NCI-H748 (cell line): ENCODE data around the gene RELA.

Experiments used
- DNase-seq: peaks from one replicate; lab custom pipeline; 2025; ENCODE audit not compliant: unreplicated experiment; lab: John Stamatoyannopoulos, UW

The RELA gene

DNA sequence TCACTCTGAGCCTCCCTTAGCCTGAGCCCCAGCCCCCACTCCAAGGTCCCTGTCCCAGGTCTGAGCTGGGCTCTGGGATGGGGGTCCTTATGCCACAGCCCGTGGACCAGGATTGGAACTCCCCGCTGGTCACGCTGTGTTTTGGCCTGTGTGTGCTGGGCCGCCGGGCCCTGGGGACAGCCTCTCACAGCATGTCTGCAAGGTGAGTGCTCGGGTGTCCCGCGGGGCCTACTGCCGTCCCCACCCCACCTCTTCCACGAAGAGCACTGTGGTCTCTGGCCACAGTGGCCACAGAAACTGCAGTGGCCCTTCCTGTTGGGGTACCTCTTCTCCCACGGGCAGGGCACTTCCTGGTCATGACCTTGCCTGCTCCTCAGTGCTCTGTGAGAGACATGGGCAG, 28.3 kb downstream of the RELA start:
- no peak for DNase-seq

DNA sequence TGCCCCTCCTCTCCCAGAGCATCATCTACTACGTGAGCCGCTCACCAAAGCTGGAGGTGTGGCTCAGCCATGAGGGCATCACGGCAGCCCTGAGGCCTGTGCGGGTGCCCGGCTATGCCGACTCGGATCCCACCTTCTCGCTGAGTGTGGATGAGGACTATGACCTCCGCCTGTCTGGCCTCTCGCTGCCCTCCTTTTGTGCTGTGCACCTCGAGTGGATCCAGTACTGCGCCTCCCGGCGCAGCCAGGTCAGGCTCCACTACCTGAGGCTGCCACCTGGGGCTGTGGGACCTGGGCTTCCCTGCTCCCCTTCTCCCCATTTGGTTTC, 28.6 kb downstream of the RELA start:
- no peak for DNase-seq

DNA sequence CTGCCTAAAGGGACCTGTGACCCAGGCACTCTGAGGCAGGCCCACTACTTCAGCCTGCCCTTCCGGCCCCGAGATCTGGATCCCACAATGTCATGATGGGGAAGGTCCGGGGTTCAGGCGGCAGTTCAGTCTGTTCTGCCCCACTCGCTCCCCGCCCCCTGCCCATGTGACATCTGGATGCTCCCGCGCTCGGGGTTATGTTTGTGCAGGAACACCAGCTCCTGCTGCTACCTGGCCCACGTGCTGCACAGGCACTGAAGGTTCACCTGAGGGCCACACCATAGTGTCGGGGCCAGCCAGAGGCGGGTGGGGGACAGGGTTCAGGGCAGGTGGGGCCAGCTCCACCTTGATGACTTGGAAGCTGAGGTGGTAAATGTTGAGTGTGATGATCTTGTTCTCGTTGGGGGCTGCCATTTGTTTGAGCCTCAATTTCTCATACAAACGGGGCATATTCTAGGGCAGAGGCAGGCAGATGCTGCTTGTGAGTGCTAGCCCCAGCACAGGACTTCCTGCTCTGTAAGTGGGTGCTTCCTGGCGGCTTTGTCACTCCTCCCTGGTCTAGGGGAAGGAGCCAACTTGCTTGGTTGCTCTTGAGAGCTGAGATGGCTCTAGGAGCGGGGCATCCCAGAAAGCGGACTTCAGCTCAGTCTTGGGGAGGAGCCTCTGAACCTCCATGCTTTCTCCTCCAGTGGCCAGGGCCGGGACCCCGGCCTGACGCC, 29.2 kb downstream of the RELA start:
- no peak for DNase-seq

DNA sequence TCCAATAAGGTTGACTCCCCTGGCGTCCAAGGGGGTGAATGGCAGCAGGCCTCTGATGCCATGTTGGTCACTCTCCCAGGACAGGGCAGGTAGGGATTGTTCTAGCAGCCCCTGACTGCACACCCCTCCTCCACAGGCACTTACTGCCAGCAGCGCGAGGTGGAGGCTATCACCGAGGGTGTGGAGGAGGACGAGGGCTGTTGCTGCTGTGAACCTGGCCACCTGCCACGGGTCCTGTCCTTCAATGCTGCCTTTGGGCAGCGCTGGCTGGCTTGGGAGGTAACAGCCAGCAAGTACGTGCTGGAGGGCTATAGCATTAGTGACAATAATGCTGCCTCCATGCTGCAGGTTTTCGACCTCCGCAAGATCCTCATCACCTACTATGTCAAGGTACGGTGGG, 32.5 kb downstream of the RELA start:
- DNase-seq, result no peak

DNA sequence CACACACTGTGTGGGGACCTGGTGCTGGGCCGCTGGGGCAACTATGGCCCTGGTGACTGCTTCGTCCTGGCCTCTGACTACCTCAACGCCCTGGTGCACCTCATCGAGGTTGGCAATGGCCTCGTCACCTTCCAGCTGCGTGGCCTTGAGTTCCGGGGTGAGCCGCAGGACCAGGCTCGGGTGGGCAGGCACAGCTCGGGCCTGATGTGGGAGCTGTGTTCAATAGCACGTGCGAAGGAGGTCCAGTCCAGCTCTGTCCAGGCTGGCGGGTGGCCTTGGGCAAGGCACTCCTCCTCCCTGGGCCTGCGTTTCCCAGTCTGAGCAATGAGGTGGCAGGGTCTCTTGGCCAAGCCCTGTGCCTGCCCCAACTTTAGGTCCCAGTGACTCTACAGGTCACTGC, 33.1 kb downstream of the RELA start:
- no peak for DNase-seq

DNA sequence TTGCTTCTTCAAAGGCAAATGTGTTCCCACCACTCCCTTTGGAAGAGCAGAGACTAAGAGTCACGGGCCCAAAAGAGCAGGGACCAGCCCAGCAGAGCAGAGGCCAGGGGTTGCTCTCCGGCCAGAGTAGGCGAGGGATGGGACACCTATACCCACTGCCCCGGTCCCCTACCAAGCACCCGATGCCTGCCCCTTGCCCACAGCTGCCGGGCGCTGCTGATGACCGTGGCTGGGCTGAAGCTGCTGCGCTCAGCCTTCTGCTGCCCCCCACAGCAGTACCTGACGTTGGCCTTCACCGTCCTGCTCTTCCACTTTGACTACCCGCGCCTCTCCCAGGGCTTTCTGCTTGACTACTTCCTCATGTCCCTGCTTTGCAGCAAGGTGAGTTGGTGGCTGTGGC, 35.5 kb downstream of the RELA start:
- no peak for DNase-seq

DNA sequence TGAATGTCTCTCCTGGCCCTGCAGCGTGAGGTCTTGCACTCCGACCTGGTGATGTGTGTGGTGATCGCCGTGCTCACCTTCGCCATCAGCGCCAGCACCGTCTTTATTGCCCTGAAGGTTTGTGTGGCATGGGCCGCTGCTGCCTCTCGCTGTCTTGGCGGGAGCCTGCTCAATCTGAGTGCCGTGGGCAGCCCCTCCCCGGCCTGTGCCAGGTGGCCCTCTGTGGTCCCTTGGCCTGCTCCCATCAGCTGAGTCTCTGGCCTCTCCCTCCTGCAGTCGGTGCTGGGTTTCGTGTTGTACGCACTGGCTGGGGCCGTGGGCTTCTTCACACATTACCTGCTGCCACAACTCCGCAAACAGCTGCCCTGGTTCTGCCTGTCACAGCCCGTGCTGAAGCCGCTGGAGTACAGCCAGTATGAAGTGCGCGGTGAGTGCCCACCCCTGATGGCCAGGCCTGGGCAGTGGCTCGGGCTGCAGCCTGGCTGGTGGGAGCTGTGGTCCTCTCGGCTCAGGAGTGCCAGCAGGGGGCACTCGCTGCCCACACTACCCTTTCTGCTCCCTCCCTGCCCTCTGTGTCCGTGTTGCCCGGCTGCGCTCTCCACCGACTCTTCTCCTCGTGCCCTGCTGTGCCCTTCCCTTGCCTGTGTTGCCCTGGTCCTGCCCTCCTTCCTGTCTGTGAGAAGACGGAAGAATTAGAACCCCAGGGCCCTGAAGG, 36.9 kb downstream of the RELA start:
- DNase-seq, result peak; percentile 25

DNA sequence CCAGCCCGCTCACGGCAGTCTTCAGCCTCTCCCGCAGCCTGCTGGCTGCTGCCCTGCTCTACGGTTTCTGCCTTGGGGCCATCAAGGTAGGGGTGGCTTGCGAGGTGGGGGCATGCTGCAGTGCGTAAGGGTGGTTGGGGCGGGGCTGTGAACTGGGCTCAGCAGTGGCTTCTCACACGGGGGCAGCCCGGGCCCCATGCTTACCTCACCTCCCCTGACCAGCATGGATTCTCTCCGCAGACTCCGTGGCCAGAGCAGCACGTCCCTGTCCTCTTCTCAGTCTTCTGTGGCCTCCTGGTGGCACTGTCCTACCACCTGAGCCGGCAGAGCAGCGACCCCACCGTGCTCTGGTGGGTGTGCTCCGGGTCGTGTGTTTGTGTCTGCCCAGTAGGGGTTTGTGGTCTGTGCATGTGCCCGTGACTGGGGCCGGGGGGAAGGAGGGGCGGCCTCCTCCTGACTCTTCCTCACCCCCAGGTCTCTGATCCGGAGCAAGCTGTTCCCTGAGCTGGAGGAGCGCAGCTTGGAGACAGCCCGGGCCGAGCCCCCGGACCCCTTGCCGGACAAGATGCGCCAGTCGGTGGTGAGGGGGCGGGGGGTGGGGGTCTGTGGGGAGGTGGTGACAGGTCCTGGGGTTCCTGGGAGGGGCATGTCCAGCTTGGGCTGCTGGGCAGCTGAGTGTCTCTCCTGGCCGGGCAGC, 37.6 kb downstream of the RELA start:
- no peak for DNase-seq

DNA sequence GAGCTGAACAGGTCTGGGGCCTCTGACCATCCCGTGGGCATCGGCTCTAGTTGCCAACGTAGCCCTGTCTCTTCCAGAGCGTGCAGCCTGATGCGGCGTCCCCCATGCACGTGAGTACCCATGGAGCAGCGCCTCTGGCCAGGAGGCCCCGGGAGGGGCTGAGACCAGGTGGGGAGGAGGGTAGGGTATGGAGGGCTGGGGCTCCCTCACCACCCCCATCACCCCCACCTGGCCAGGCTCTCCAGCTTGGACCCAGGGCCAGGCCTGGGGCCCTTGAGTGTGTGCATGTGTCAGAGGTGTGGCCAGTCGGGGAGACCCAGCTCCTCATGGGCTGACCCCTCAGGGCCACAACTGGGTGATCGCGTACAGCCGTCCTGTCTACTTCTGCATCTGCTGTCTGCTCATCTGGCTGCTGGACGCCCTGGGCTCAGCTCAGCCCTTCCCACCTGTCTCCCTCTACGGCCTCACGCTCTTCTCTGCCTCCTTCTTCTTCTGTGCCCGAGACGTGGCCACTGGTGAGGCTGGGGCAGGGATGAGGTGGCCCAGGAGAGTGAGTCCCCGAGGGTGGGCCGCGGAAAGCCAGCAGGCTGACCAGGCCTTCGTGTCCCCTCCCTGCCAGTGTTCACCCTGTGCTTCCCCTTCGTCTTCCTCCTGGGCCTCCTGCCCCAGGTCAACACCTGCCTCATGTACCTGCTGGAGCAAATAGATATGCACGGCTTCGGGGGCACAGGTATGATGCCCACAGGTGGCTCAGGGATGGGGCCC, 38.7 kb downstream of the RELA start:
- DNase-seq, result no peak

DNA sequence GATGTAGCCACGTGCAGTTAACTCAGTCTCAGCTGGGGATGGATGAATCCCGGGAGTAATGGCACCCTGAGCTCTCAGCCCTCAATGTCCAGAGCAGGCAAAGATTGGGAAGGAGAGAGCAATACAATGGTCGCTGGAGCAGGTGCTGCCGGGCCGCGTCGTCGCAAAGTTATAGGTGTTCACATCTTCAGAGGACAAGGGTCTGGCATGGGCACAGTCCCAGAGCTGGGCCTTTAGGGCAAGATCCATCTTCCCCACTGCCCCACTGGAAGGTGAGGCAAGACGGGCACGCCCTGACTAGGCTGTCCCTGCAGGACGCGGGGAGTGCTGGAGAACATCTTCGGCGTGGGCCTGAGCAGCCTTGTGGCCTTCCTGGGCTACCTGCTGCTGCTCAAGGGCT, 39.5 kb downstream of the RELA start:
- DNase-seq, result no peak

DNA sequence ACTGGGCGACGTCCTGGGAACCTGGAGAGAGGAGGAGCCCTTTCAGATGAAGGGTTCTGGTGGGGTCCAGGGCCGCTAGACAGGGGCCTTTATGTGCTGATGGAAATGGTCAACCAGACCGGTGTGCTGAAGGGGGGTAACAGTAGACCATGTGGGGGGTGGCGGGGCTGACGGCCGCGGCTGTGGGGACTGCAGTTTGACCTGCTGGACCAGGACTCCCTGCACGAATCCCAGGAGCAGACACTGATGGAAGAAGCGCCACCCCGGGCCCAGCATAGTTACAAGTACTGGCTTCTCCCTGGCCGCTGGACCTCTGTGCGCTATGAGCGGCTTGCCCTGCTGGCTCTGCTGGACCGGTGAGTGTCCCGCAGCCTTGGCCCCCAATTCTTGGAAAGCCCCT, 40.7 kb downstream of the RELA start:
- no peak for DNase-seq

DNA sequence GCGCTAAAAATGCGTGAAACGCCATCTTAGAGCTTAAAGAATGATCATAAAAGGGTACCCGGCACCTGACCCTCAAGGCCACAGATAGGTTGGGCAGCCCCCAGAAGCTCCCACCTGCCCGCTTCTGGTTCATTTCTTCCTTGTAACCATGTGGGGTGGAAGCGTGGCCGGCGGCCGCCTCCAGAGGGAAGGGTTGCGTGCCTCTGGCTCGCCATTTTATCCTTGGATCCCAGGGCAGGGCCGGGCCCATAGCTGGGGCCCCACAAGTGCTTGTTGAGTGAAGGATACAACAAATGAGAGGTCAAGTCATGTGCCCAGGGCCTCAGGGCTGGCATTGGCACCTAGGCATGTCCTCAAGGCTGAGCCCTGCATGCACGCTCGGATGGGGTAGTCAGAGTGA, 41.3 kb downstream of the RELA start:
- no peak for DNase-seq

DNA sequence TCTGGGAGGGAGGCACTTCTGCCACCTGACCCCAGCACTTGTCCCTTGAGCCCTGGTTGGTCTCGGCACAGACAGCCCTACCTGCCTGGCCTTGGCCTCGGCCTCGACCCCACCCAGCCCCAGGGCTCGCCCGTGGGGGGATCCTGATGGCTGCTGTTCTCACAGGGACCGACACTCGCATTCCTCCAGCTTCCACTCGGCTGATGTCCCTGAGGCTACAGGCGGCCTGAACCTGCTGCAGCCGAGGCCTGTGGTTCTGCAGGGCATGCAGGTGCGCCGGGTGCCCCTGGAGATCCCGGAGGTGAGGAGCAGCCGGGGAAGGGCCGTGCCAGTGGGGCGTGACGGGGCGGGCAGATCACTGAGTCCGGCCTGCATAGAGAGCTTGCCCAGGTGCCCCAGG, 42.0 kb downstream of the RELA start:
- no peak for DNase-seq

DNA sequence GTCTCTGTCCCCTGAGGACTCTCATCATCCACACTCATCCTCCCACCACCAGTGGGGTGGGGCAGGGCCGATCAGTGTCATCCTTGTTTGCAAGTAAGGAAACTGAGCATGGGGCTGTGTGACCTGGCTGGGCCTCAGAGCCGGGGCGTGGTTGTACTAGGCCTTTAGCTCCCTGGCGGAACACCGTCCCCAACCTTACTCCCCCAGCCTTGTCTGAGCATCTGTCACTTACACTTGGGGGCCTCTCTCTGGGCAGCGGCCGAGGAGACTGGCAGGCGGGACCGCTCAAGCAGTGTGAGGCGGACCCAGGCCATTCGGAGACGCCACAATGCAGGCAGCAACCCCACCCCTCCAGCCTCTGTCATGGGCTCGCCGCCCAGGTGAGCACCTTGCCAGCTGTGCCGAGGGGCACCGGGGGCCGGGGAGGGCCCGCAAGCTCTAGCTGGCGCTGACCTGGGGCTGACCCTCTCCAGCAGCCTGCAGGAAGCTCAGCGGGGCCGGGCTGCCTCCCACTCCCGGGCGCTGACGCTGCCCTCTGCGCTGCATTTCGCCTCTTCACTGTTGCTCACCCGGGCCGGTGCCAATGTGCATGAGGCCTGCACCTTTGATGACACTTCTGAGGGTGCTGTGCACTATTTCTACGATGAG, 43.3 kb downstream of the RELA start:
- DNase-seq, result no peak

DNA sequence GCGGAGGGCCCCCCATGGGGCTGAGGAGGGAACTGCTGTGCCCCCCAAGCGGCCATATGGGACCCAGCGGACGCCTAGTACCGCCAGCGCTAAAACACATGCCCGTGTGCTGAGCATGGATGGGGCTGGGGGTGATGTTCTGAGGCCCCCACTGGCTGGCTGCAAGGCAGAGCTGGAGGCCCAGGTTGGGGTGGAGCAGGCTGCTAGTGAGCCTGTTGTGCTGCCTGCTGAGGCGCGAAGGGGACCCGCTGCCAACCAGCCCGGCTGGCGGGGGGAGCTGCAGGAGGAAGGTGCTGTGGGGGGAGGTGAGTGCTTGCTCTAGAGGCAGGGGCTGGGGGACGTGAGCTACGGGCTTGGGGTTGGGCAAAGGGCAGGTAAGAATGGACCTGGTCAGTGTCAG, 44.0 kb downstream of the RELA start:
- DNase-seq, result no peak

DNA sequence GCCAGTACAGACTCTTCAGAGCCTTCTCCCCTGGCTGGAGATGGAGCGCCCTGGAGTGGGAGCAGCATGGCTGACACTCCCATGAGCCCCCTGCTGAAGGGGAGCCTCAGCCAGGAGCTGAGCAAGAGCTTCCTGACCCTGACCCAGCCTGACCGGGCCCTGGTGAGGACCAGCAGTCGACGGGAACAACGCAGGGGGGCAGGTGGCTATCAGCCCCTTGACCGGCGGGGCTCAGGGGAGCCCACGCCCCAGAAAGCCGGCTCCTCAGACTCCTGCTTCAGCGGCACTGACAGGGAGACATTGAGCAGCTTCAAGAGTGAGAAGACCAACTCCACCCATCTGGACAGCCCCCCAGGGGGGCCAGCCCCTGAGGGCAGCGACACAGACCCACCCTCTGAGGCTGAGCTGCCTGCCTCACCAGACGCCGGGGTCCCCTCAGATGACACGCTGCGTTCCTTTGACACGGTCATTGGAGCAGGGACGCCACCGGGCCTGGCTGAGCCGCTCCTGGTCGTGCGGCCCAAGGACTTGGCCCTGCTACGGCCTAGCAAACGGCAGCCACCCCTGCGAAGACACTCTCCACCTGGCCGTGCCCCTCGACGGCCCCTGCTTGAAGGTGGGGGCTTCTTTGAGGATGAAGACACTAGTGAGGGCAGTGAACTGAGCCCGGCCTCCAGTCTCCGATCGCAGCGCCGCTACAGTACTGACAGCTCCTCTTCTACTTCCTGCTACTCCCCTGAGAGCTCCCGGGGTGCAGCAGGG, 44.5 kb downstream of the RELA start:
- DNase-seq, result no peak

DNA sequence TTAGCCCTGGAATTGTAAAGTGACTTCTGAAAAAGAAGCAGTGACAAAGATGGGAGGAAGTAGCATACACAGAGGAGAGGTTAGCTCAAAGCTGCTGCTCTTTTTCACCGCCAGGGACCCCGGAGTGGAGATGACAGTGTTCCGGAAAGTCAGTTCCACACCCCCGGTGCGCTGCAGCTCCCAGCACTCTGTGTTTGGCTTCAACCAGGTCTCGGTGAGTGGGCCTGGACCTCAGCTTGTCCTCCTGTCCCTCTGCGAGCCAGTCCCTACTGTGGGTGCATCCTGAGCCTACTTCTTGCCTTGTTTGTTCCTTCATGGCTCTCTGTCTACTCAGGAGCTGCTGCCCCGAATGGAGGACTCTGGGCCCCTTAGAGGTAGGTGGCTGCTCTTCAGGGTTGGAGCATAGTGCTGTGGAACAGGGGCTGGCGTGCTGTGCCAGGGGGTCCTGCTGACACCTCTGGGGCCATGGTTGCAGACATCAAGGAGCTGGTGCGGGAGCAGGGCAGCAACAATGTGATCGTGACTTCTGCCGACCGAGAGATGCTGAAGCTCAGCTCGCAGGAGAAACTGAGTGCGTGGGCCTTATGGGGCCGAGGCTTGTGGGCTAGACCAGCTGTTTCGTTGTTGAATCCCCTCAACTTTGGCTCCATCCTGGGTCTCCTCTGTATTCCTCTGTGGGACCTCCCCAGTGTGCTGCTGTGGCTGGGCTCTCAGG, 45.4 kb downstream of the RELA start:
- DNase-seq, result no peak

DNA sequence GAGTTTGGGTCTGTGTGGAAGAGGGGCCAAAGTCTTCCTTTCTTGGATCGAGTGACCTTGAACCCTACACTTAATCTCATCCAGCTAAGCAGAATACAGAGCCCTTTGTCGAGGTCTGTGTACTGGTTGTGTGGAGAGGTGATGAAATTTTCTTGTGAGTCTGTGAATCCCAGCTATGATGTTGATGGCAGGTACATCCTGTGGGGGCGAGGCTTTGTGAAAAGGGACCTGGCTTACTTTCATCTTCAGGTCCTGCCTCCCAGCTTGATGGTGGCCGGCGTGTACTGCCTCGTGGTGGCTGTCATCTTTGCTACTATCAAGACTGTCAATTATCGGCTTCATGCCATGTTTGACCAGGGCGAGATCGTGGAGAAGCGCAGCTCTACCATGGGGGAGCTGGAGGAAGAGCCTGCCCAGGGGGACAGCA, 46.1 kb downstream of the RELA start:
- no peak for DNase-seq

DNA sequence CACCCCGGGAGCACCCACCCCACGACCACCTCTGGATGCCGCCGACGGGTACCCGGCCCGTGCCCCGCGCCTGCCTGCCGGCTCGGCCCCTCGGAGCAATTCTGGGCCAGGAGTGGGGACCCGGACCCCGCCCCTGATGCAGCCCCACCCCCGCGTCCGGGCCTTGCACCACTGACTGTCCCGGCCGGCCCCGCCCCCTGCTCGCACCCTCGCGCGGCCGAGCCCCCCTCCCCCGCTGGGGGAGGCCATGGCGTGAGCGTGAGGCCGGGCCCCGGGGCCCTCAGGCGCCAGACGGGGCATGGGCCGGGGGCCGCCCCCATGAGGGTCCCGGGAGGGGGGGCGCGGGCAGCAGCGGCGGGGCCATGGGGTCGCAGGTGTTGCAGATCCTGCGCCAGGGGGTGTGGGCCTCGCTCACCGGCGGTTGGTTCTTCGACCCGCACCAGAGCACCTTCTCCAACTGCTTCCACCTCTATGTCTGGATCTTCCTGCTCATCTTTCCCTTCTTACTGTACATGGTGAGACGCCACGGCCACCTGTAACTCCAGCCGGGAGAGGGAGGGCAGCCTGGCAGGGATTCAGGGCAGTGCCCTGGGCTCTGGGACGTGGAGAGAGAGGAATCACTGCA, 46.7 kb downstream of the RELA start:
- peak; percentile 54 for DNase-seq
